Right kidney (tissue), 1 donor: ENCODE results near the gene ANKRD33.
"Not testable (repeated sequence)": the region's sequence is repeated elsewhere in the genome, so short reads cannot be mapped to it uniquely, and the experiment has no call there.

Experiments
- DNase-seq: peaks from one replicate; pipeline ENCODE4 v3.0.0-alpha.2; 2016

ANKRD33 gene

GRCh38 chr12:51883295-51883694, 4.6 kb upstream of the ANKRD33 start:
- no peak for DNase-seq

- DNase-seq: no peak
Observed at GRCh38 chr12:51883998-51884675, 3.8 kb upstream of the ANKRD33 start.

- DNase-seq: no peak
Observed at GRCh38 chr12:51884676-51885229, 3.1 kb upstream of the ANKRD33 start.

GRCh38 chr12:51885294-51886020, 2.4 kb upstream of the ANKRD33 start:
- DNase-seq: not testable (repeated sequence)

- DNase-seq: no peak
Observed at GRCh38 chr12:51886021-51886710, 1.7 kb upstream of the ANKRD33 start.

- peak; percentile 30 for DNase-seq
Observed at GRCh38 chr12:51888316-51889215, 663 bp downstream of the ANKRD33 start.

- no peak for DNase-seq
Observed at GRCh38 chr12:51889216-51890132, 1.6 kb downstream of the ANKRD33 start.

GRCh38 chr12:51890133-51890464, 2.2 kb downstream of the ANKRD33 start:
- DNase-seq: no peak

- no peak for DNase-seq
Observed at GRCh38 chr12:51890511-51891171, 2.7 kb downstream of the ANKRD33 start.

- DNase-seq: no peak
Observed at GRCh38 chr12:51891843-51892242, 3.9 kb downstream of the ANKRD33 start.

GRCh38 chr12:51893786-51894185, 5.9 kb downstream of the ANKRD33 start:
- DNase-seq: no peak

GRCh38 chr12:51895378-51896135, 7.7 kb downstream of the ANKRD33 start:
- no peak for DNase-seq

- no peak for DNase-seq
Observed at GRCh38 chr12:51896236-51896635, 8.3 kb downstream of the ANKRD33 start.

- no peak for DNase-seq
Observed at GRCh38 chr12:51897181-51897580, 9.3 kb downstream of the ANKRD33 start.

- no peak for DNase-seq
Observed at GRCh38 chr12:51898506-51898905, 10.6 kb downstream of the ANKRD33 start.

GRCh38 chr12:51898937-51899336, 11.0 kb downstream of the ANKRD33 start:
- no peak for DNase-seq

- DNase-seq: no peak
Observed at GRCh38 chr12:51900323-51900889, 12.5 kb downstream of the ANKRD33 start.

GRCh38 chr12:51901121-51901817, 13.4 kb downstream of the ANKRD33 start:
- DNase-seq: no peak

GRCh38 chr12:51901881-51902280, 14.0 kb downstream of the ANKRD33 start:
- DNase-seq: no peak
